ENCODE results near the gene SLC25A53.
"Not testable (repeated sequence)": the region's sequence is repeated elsewhere in the genome, so short reads cannot be mapped to it uniquely, and the experiment has no call there.

DNA sequence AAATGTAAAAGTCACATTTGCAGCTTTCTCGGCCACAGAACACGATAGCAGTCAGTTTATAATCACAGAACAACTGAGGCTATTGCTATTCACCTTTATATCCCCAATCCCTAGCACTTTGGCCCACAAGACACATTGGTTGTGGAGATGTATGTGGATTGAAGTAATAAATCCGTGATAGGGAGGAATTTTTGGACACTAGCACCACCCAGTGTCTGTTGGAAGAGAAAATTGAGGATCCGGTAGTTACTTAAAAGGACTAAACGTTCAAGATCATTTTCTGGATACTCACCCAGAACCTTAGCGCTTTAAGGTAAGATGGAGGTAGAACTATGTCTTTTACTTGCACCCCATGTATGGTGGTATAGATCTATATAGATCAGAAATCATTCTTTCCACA is 79.0 kb downstream of the SLC25A53 start:
- TF ChIP-seq ZFX (IDR thresholded peaks at IDR 0.05) = not testable (repeated sequence)
- TF ChIP-seq, protein P1, sequence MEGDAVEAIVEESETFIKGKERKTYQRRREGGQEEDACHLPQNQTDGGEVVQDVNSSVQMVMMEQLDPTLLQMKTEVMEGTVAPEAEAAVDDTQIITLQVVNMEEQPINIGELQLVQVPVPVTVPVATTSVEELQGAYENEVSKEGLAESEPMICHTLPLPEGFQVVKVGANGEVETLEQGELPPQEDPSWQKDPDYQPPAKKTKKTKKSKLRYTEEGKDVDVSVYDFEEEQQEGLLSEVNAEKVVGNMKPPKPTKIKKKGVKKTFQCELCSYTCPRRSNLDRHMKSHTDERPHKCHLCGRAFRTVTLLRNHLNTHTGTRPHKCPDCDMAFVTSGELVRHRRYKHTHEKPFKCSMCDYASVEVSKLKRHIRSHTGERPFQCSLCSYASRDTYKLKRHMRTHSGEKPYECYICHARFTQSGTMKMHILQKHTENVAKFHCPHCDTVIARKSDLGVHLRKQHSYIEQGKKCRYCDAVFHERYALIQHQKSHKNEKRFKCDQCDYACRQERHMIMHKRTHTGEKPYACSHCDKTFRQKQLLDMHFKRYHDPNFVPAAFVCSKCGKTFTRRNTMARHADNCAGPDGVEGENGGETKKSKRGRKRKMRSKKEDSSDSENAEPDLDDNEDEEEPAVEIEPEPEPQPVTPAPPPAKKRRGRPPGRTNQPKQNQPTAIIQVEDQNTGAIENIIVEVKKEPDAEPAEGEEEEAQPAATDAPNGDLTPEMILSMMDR (conservative IDR thresholded peaks at IDR 0.05) = not testable (repeated sequence)
